Uterus (tissue), 4 donors: ENCODE results near the gene GFPT2. TPM values are rescaled to one million over a fixed set of nuclear protein-coding genes. Genes with fewer than 3 reads are reported as not detected.

ENCODE experiments used
- DNase-seq, 2 donors: peaks; one replicate each; pipeline ENCODE4 v3.0.0-alpha.2; 2019 to 2020
- H3K27ac ChIP-seq, 2 donors: fragments of 200-600 bp; sonication (generic); 1 replicate in 1 of 2; 2 replicates in 1 of 2; pipeline ENCODE4 v1.5.1; 2016 to 2018
- H3K27me3 ChIP-seq, 2 donors: fragments of 200-600 bp; sonication (generic); one replicate each; pipeline ENCODE4 v1.5.1; 2018 to 2019; ENCODE audit warnings: control low read depth in 1 of 2
- H3K36me3 ChIP-seq, 2 donors: fragments of 200-600 bp; sonication (generic); one replicate each; pipeline ENCODE4 v1.5.1; 2019; ENCODE audit warnings: control low read depth in 1 of 2
- H3K4me1 ChIP-seq, 2 donors: fragments of 200-600 bp; sonication (generic); one replicate each; pipeline ENCODE4 v1.5.1; 2018 to 2019; ENCODE audit warnings: control low read depth in 1 of 2
- H3K4me3 ChIP-seq, 2 donors: fragments of 200-600 bp; sonication (generic); 1 replicate in 1 of 2; 2 replicates in 1 of 2; pipeline ENCODE4 v1.5.1; 2018 to 2019; ENCODE audit warnings: mild to moderate bottlenecking in 1 of 2
- H3K9me3 ChIP-seq, 2 donors: fragments of 200-600 bp; sonication (generic); one replicate each; pipeline ENCODE4 v1.5.1; 2019; ENCODE audit warnings: control low read depth in 1 of 2
- POLR2A ChIP-seq, 2 donors: fragments of 450-650 bp; IDR thresholded peaks; one replicate each; pipeline ENCODE4 v1.6.1; 2016; ENCODE audit warnings: antibody characterized with exemption in 2 of 2, mild to moderate bottlenecking in 1 of 2, moderate library complexity in 1 of 2
- intact Hi-C: fragments of 100-400 bp; cut with DNase I; formaldehyde crosslinking; loops from one replicate; pipeline ENCODE4 v1.15.1; 2023; ENCODE audit warnings: low total_unique reads
- total RNA-seq, 4 donors: library from RNA; depleted of rRNA in 3 of 4; stranded (reverse); fragments of >200 nt in 3 of 4; gene quantifications; one replicate each; pipeline versions ENCODE4 v1.1.0 to v1.2.4, GENCODE V29; 2014 to 2023
- TF ChIP-seq, protein P1 (sequence below), 4 experiments: fragments of 200-600 bp in 2 of 4; fragments of 450-650 bp in 2 of 4; sonication (generic) in 2 of 4; IDR thresholded peaks; one replicate each; pipeline ENCODE4 v1.5.1; 2016 to 2019; ENCODE audit warnings: antibody characterized with exemption in 4 of 4, mild to moderate bottlenecking in 2 of 4, moderate library complexity in 1 of 4
- donor health status: DM: yes; HTN: yes; CAD: no.

The GFPT2 gene
- total RNA-seq, 4 donors from 2014 or later: 18.2 to 118 (median 47.8) TPM

DNA sequence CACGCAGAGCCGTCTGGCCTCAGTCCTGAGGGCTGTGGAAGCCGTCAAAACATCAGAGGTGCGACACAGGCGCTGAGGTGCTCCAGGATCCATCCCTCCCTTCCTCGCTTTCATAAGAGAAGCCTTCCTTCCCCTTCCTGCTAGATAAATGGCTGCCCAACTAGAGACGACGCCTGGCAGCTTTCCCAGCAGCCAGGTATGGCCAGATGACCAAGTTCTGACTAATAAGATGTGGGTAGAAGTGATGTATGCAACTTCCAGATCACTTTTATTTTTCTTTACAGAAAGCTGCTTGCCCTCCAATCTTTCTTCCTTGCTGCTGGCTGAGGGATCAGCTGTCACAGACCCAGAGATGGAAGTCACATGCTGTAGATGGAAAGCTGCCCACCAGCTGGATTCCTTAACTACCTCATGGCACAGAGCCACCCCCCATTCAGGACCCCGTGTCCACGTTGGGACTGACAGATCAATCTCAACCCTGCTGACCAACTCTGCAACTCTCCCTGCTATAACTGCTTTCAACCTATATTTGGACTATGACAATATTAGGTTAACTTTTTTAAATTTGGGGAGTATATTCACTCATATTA lies 70.0 kb downstream of the GFPT2 start:
- Histone ChIP-seq H3K27ac (no peak overlapping the region), H3K4me1 (no peaks in the 10 kb centered on the region), H3K36me3 (no peaks in the 10 kb centered on the region), H3K9me3 (no peaks in the 10 kb centered on the region), H3K27me3 (no peaks in the 10 kb centered on the region), H3K4me3 (no peak overlapping the region)
- TF ChIP-seq POLR2A (IDR thresholded peaks at IDR 0.05): no peak
- TF ChIP-seq, protein P1, sequence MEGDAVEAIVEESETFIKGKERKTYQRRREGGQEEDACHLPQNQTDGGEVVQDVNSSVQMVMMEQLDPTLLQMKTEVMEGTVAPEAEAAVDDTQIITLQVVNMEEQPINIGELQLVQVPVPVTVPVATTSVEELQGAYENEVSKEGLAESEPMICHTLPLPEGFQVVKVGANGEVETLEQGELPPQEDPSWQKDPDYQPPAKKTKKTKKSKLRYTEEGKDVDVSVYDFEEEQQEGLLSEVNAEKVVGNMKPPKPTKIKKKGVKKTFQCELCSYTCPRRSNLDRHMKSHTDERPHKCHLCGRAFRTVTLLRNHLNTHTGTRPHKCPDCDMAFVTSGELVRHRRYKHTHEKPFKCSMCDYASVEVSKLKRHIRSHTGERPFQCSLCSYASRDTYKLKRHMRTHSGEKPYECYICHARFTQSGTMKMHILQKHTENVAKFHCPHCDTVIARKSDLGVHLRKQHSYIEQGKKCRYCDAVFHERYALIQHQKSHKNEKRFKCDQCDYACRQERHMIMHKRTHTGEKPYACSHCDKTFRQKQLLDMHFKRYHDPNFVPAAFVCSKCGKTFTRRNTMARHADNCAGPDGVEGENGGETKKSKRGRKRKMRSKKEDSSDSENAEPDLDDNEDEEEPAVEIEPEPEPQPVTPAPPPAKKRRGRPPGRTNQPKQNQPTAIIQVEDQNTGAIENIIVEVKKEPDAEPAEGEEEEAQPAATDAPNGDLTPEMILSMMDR (IDR thresholded peaks at IDR 0.05): no peak
- DNase-seq: no peak
- intact Hi-C loops: no loop called here

DNA sequence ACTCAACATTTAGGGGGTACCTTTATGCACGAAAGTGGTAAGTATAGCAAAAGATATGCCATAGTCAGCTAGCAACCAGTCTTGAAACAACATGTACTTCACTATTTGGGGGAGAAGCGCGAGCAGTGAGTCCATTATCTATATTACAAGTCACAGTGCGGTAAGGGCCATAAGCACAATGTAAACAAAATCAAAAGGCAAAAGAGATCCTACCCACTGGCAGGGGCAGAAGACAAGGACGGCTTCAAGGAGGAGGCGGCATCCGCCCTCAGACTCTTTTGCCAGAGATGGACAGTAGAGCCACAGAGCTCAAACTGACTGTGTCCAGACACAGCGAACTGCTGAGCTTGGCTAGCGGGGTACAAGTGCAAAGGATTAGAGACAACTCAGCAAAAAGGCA lies 70.9 kb downstream of the GFPT2 start:
- Histone ChIP-seq H3K36me3 (no peaks in the 10 kb centered on the region), H3K4me3 (no peak overlapping the region), H3K27ac (no peak overlapping the region), H3K9me3 (no peaks in the 10 kb centered on the region), H3K27me3 (no peaks in the 10 kb centered on the region), H3K4me1 (no peaks in the 10 kb centered on the region)
- no peak for TF ChIP-seq POLR2A (IDR thresholded peaks at IDR 0.05)
- TF ChIP-seq, protein P1 (IDR thresholded peaks at IDR 0.05): no peak
- intact Hi-C loops: no loop called here
- no peak for DNase-seq

DNA sequence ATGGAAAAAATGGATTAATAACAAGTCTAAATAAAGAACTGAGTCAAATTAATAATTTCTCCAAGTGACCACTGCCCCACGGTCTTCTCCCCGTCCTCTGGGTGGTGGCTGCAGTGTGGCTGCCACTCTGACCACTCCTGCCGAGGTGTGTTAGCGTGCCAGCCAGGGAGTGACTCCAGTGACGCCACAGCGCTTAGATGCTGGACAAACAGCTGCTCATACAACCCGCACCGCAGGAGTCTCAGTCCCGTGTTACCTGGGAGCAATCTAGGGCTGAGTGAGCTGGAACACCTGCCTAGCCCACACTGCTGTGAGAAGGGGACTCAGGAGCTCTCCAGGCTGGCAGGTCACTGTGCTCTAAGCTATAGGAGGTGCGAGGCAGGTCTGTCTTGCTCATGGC lies 71.4 kb downstream of the GFPT2 start:
- no peaks in the 10 kb centered on the region for H3K4me1 ChIP-seq
- no peaks in the 10 kb centered on the region for H3K36me3 ChIP-seq
- DNase-seq: no peak

DNA sequence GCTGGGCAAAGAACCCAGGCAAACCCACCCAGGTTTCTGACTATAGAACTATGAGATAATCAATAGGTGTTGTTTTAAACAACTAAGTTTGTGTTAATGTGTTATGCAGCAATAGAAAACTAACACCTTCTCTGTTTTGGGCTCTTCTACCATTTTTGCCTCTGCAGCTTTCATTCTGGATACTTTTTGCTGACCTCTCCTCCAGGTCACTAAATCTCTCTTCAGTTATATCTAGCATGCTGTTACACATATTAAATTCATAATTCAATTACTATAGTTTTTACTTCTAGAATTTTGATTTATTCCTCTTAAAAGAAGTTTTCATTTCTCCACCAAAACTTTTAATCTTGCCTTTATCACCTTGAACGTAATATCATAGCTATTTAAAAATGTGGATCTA lies 78.4 kb downstream of the GFPT2 start:
- intact Hi-C loops: no loop called here
- peaks cover 0 to 8% of the 10 kb centered on the region in 2 donors for H3K9me3 ChIP-seq
- no peaks in the 10 kb centered on the region for H3K36me3 ChIP-seq

More for the DNA sequence above, 71.4 kb downstream of the GFPT2 start:
- intact Hi-C loops: no loop called here
- H3K9me3 ChIP-seq: no peaks in the 10 kb centered on the region
- TF ChIP-seq, protein P1 (IDR thresholded peaks at IDR 0.05): no peak
- no peak for TF ChIP-seq POLR2A (IDR thresholded peaks at IDR 0.05)
- H3K27me3 ChIP-seq: no peaks in the 10 kb centered on the region
- H3K27ac ChIP-seq: no peak overlapping the region
- no peak overlapping the region for H3K4me3 ChIP-seq

DNA sequence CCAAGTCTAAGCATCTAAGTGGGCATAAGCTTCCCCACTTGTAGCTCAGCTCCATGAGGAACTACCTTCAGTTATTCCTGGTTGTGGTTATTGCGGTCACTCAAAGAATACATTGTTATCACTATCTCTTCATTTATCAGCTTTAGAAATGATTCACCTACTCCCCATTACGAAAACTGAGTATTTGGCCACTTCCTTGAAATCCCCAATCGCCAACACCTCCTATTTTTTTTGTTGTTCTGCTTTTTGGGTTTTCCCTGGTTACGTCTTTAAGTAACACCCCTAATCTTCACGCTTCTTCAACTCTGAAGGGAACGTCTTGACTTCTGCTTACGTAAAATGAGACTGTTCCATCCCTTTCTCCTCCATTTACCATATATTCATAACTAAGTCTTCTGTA lies 81.9 kb downstream of the GFPT2 start:
- no peak overlapping the region for H3K27ac ChIP-seq
- H3K9me3 ChIP-seq: peaks cover 0 to 8% of the 10 kb centered on the region in 2 donors
- H3K4me3 ChIP-seq: no peak overlapping the region
- H3K36me3 ChIP-seq: no peaks in the 10 kb centered on the region
- no peaks in the 10 kb centered on the region for H3K27me3 ChIP-seq
- no peak for DNase-seq
- no peaks in the 10 kb centered on the region for H3K4me1 ChIP-seq
- intact Hi-C loops: no loop called here
- TF ChIP-seq POLR2A (IDR thresholded peaks at IDR 0.05): no peak
- TF ChIP-seq, protein P1 (IDR thresholded peaks at IDR 0.05): no peak

More for the DNA sequence above, 78.4 kb downstream of the GFPT2 start:
- Histone ChIP-seq H3K27me3 (no peaks in the 10 kb centered on the region), H3K27ac (no peak overlapping the region), H3K4me3 (no peak overlapping the region), H3K4me1 (no peaks in the 10 kb centered on the region)
- no peak for DNase-seq
- TF ChIP-seq, protein P1 (IDR thresholded peaks at IDR 0.05): no peak
- TF ChIP-seq POLR2A (IDR thresholded peaks at IDR 0.05): no peak
